HEK293T (cell line): ENCODE data around the gene DSTYK.

Experiments used
- ARNT ChIP-seq: fragments of 450-650 bp; IDR thresholded peaks from 2 replicates; pipeline ENCODE4 v1.6.1; 2017; ENCODE audit warnings: mild to moderate bottlenecking
- BHLHE40 ChIP-seq: fragments of 450-650 bp; IDR thresholded peaks from 2 replicates; pipeline ENCODE4 v1.6.1; 2016; ENCODE audit warnings: mild to moderate bottlenecking, moderate library complexity, borderline replicate concordance
- ELF4 ChIP-seq: fragments of 450-650 bp; IDR thresholded peaks from 2 replicates; pipeline ENCODE4 v1.6.1; 2017; ENCODE audit warnings: antibody characterized with exemption
- FOXA1 ChIP-seq: fragments of 450-650 bp; IDR thresholded peaks from 2 replicates; pipeline ENCODE4 v1.6.1; 2016; ENCODE audit warnings: mild to moderate bottlenecking
- FOXM1 ChIP-seq: fragments of 450-650 bp; IDR thresholded peaks from 2 replicates; pipeline ENCODE4 v1.6.1; 2017; ENCODE audit warnings: mild to moderate bottlenecking, borderline replicate concordance
- HDGF ChIP-seq: fragments of 450-650 bp; IDR thresholded peaks from 2 replicates; pipeline ENCODE4 v1.6.1; 2017; ENCODE audit warnings: antibody characterized with exemption, borderline replicate concordance
- LEF1 ChIP-seq: fragments of 450-650 bp; IDR thresholded peaks from 2 replicates; pipeline ENCODE4 v1.6.1; 2017; ENCODE audit warnings: mild to moderate bottlenecking, borderline replicate concordance
- NFRKB ChIP-seq: fragments of 450-650 bp; IDR thresholded peaks from 2 replicates; pipeline ENCODE4 v1.6.1; 2016; ENCODE audit warnings: mild to moderate bottlenecking, moderate library complexity
- SP1 ChIP-seq: fragments of 450-650 bp; IDR thresholded peaks from 2 replicates; pipeline ENCODE4 v1.6.1; 2017
- SUZ12 ChIP-seq: fragments of 450-650 bp; IDR thresholded peaks from 2 replicates; pipeline ENCODE4 v1.6.1; 2016; ENCODE audit warnings: mild to moderate bottlenecking
- ZNF384 ChIP-seq: fragments of 450-650 bp; IDR thresholded peaks from 2 replicates; pipeline ENCODE4 v1.6.1; 2016

DNA sequence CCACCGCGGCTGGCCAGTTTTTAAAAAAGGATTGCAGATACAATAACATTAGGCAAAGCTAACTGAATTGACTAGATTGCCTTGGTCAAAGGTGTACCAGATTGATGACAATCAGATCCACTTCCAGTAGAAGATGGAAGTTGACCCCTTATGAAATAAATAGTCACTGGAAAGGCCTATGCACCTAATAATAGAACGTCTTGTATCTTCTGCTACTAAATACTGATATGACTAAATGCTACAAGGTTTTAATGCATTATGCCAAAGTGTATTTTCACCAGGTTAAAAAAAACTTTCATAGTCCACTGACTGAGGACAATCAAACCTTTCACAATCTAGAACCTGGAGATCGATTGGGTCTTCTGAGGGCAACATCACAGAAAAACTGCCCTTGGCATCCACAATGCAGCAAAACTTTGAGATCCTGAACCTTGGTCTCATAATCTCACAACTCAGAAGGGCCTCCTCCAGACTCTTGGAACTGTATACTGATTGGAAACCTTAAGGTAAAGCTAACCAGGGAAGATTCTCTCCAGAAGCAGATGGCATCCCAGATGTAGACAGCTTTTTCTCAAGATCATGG lies 82.0 kb downstream of the DSTYK start:
- TF ChIP-seq HDGF, result no peak
- TF ChIP-seq BHLHE40, result no peak
- no peak for TF ChIP-seq FOXA1
- no peak for TF ChIP-seq FOXM1
- no peak for TF ChIP-seq LEF1
- TF ChIP-seq ELF4, result no peak
- no peak for TF ChIP-seq SUZ12
- no peak for TF ChIP-seq NFRKB
- TF ChIP-seq ARNT, result no peak
- no peak for TF ChIP-seq ZNF384
- TF ChIP-seq SP1, result no peak
